Measurements from ENCODE around the gene AMMECR1. TPM values are rescaled to one million over a fixed set of nuclear protein-coding genes. Genes with fewer than 3 reads are reported as not detected.
A peak's percentile ranks its signal among the peaks of the same experiment; 100 is the strongest.

The AMMECR1 gene
- total RNA-seq, 1 donor from 2014 or later = 16.1 TPM

DNA sequence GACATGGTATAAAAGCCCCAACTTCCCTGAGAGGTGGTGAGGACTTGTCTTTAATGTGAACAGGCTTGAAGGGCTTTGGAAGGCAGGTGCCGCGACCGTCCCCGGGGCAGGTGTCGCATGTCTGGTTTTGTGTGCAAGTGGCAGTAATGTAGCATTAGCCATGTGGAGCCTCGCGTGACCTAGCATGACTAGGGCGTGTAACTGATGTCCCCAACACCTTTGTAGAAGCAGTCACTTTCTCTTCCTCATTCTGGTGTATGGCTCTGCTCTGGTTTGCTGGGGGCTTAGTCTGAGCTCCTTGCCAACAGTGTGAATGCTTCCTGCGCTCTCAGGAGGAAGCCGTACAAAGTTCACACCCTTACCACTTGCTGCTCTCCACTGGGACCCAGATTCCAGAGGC lies 145.7 kb downstream of the AMMECR1 start:
- DNase-seq (ENCODE audit: low spot score) = no peak
- Mint-ChIP-seq H3K9me3 (ENCODE audit: unreplicated experiment) (no peaks in the 10 kb centered on the region), H3K36me3 (ENCODE audit: low read depth, unreplicated experiment) (peaks cover 9% of the 10 kb centered on the region), H3K4me3 (ENCODE audit: unreplicated experiment) (no peak overlapping the region), H3K27ac (ENCODE audit: unreplicated experiment) (no peak overlapping the region), H3K27me3 (ENCODE audit: unreplicated experiment) (peaks cover 6% of the 10 kb centered on the region), H3K4me1 (ENCODE audit: unreplicated experiment) (no peaks in the 10 kb centered on the region)
- TF ChIP-seq CTCF (IDR thresholded peaks at IDR 0.05; ENCODE audit: unreplicated experiment) = no peak

DNA sequence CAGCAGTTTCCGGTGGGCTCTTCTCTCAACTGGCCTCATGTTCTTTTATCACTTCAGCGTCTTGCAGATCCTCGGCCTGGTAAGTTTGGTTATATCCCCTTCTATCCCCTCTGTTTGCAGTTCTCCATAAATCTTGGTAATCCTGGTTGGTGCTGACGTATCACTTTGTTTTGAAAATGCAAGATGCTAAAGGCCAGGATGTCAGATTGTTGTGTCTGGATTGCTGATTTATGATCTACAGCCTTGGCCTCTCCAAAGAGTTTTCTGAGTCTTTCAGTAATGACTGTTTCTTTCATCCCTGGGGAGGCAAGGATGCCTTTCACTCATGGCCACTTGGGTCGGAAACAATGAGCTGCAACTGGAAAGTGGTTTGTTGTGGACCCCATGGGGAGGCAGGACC lies 146.4 kb downstream of the AMMECR1 start:
- no peaks in the 10 kb centered on the region for H3K4me1 Mint-ChIP-seq (ENCODE audit: unreplicated experiment)
- TF ChIP-seq CTCF (IDR thresholded peaks at IDR 0.05; ENCODE audit: unreplicated experiment) = no peak
- peaks cover 4% of the 10 kb centered on the region for H3K27me3 Mint-ChIP-seq (ENCODE audit: unreplicated experiment)
- H3K27ac Mint-ChIP-seq (ENCODE audit: unreplicated experiment) = no peak overlapping the region
- H3K36me3 Mint-ChIP-seq (ENCODE audit: low read depth, unreplicated experiment) = peaks cover 9% of the 10 kb centered on the region
- no peak for DNase-seq (ENCODE audit: low spot score)
- H3K9me3 Mint-ChIP-seq (ENCODE audit: unreplicated experiment) = no peaks in the 10 kb centered on the region
- H3K4me3 Mint-ChIP-seq (ENCODE audit: unreplicated experiment) = no peak overlapping the region

DNA sequence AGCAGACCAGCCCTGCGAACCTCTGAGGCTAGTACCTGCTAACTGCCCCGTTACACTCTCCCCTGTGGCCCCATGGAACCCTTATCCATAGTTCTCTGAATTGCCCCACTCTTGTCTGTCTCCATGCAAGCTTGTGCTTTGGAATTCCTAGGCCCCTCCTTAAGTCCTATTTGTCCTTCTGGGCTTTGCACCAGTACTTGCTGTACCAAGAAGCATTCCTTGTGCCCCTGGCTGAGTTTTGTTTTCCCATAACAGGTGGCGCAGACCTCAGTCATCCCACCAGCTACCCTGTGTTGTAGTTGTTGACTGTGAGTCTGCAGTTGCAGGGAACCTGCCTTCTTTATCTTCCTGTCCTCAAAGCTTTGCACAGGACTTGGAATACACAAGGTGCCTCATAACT lies 147.9 kb downstream of the AMMECR1 start:
- Mint-ChIP-seq H3K27ac (ENCODE audit: unreplicated experiment) (no peak overlapping the region), H3K4me3 (ENCODE audit: unreplicated experiment) (no peak overlapping the region), H3K36me3 (ENCODE audit: low read depth, unreplicated experiment) (peaks cover 9% of the 10 kb centered on the region), H3K9me3 (ENCODE audit: unreplicated experiment) (no peaks in the 10 kb centered on the region), H3K4me1 (ENCODE audit: unreplicated experiment) (no peaks in the 10 kb centered on the region), H3K27me3 (ENCODE audit: unreplicated experiment) (peaks cover 2% of the 10 kb centered on the region)
- DNase-seq (ENCODE audit: low spot score) = no peak
- no peak for TF ChIP-seq CTCF (IDR thresholded peaks at IDR 0.05; ENCODE audit: unreplicated experiment)

DNA sequence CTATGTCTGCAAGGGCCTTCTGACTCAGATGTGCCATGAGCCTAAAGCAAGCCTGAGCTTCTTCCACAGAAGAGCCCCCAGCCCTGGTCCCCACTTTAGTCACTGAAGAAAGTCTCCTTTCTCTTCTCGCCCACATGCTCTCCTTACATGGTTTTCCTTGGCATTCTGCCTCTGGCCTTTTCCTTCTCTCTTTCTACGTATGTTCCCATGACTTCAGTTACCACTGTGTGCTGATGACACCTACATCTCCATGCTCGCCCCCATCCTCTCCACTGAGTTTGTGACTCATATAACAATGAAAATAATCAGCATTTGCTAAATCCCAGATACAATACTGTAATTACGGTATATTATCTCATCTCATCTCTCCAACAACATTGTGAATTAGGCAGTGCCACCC lies 149.3 kb downstream of the AMMECR1 start:
- H3K4me1 Mint-ChIP-seq (ENCODE audit: unreplicated experiment) = no peaks in the 10 kb centered on the region
- H3K4me3 Mint-ChIP-seq (ENCODE audit: unreplicated experiment) = no peak overlapping the region
- no peak overlapping the region for H3K27ac Mint-ChIP-seq (ENCODE audit: unreplicated experiment)
- DNase-seq (ENCODE audit: low spot score) = no peak
- H3K9me3 Mint-ChIP-seq (ENCODE audit: unreplicated experiment) = no peaks in the 10 kb centered on the region
- peaks cover 2% of the 10 kb centered on the region for H3K27me3 Mint-ChIP-seq (ENCODE audit: unreplicated experiment)
- TF ChIP-seq CTCF (IDR thresholded peaks at IDR 0.05; ENCODE audit: unreplicated experiment) = no peak
- H3K36me3 Mint-ChIP-seq (ENCODE audit: low read depth, unreplicated experiment) = peaks cover 9% of the 10 kb centered on the region

DNA sequence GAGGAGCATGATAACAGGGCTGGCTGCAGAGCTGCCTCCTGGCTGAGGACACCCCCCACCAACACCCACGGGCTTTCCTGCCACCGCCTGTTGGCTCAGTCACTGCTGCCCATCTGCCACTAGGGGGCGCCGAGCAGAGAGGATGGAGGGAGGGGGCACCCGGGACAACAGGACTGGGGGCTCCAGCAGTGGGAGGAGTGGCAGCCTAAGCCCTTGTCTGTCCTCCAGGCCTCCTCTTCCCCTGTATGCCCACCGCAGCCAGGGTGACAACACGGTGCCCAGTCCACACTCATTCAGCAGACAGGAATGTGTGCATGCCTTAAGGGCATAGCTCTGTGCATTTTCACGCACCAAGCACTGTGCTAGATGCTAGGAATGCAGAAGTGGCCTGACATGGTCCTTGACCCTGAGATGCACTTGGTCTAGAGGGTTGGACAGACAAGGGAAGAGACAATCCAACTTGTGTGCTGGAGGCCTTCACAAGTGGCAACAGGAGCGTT lies 149.9 kb downstream of the AMMECR1 start:
- TF ChIP-seq CTCF (IDR thresholded peaks at IDR 0.05; ENCODE audit: unreplicated experiment) = peak; percentile 65
- Mint-ChIP-seq H3K4me1 (ENCODE audit: unreplicated experiment) (no peaks in the 10 kb centered on the region), H3K27ac (ENCODE audit: unreplicated experiment) (no peak overlapping the region), H3K9me3 (ENCODE audit: unreplicated experiment) (no peaks in the 10 kb centered on the region), H3K27me3 (ENCODE audit: unreplicated experiment) (peaks cover 2% of the 10 kb centered on the region), H3K36me3 (ENCODE audit: low read depth, unreplicated experiment) (peaks cover 5% of the 10 kb centered on the region), H3K4me3 (ENCODE audit: unreplicated experiment) (no peak overlapping the region)
- peak; percentile 41 for DNase-seq (ENCODE audit: low spot score)
